HepG2 (cell line): Measurements from ENCODE around the gene PPP2R2B. TPM values are rescaled to one million over a fixed set of nuclear protein-coding genes. Genes with fewer than 3 reads are reported as not detected.

ENCODE experiments used
- ATAC-seq: fragments of 200-7000 bp; cut with Tn5 transposase; 3 replicates; pipeline ENCODE4 v1.9.1; 2020; ENCODE audit warnings: mild to moderate bottlenecking, moderate library complexity
- BruUV-seq: library from RNA; stranded (reverse); fragments of 400-500 nt; replicated peaks from 2 replicates; lab custom pipeline; 2021; lab: Mats Ljungman, UMichigan
- CTCF ChIA-PET: fragments of 300-600 bp; formaldehyde crosslinking; extraction: SDS; loops from one replicate; lab custom pipeline; 2021; ENCODE audit warnings: low total read pairs, inconsistent platforms, low intra/inter-chr PET ratio; lab: Yijun Ruan, JAX
- POLR2A ChIA-PET: fragments of 350-600 bp; sonication (Branson Sonifier 250); formaldehyde crosslinking; loops from one replicate; lab custom pipeline; 2020; ENCODE audit warnings: antibody characterized with exemption, inconsistent platforms; lab: Yijun Ruan, JAX
- DNase-seq: peaks from one replicate; pipeline ENCODE4 v3.0.0-alpha.2; 2015; ENCODE audit warnings: low spot score
- FAIRE-seq: peaks from 3 replicates; lab custom pipeline; 2011; peaks lifted over from hg19 to GRCh38; lab: Jason Lieb, UNC
- H2AFZ ChIP-seq: one replicate; pipeline ENCODE4 v1.6.1; 2011; ENCODE audit warnings: low read length, inconsistent platforms
- H3K27ac ChIP-seq: fragments of 300-600 bp; 3 replicates; pipeline ENCODE4 v1.8.0; 2011; ENCODE audit warnings: mixed run types, mild to moderate bottlenecking, mixed read lengths, low read length, inconsistent platforms; ENCODE audit not compliant: insufficient read depth; ENCODE audit errors: extremely low read length
- H3K27me3 ChIP-seq, 2 experiments: fragments of 200-600 bp in 1 of 2; 2 replicates in 1 of 2; 3 replicates in 1 of 2; pipeline versions ENCODE4 v1.6.0 to v1.8.0; 2011; ENCODE audit warnings: low read length in 2 of 2, mild to moderate bottlenecking in 2 of 2, moderate library complexity in 2 of 2, inconsistent platforms in 1 of 2; ENCODE audit not compliant: insufficient read depth in 2 of 2, control insufficient read depth in 1 of 2
- H3K36me3 ChIP-seq, 2 experiments: fragments of 200-600 bp in 1 of 2; replicated peaks in 1 of 2; 2 replicates in 1 of 2; 3 replicates in 1 of 2; pipeline versions ENCODE4 v1.5.1 to v1.8.0; 2011; ENCODE audit warnings: low read length in 2 of 2, inconsistent platforms in 1 of 2; ENCODE audit not compliant: insufficient read depth in 2 of 2, control insufficient read depth in 1 of 2
- H3K4me1 ChIP-seq: 2 replicates; pipeline ENCODE4 v1.5.1; 2012; ENCODE audit warnings: low read length, inconsistent platforms; ENCODE audit not compliant: insufficient read depth
- H3K4me2 ChIP-seq: 2 replicates; pipeline ENCODE4 v1.6.0; 2011; ENCODE audit warnings: low read depth, low read length, inconsistent platforms
- H3K4me3 ChIP-seq, 3 experiments: fragments of 200-600 bp in 1 of 3; sonication (generic), shearing (Covaris generic) in 1 of 3; replicated peaks in 1 of 3; 2 replicates each; pipeline ENCODE4 v1.5.1; 2011 to 2016; ENCODE audit warnings: low read length in 3 of 3, inconsistent platforms in 2 of 3, low read depth in 2 of 3, mild to moderate bottlenecking in 2 of 3, control low read depth in 1 of 3, mixed read lengths in 1 of 3; ENCODE audit not compliant: insufficient read depth in 1 of 3
- H3K79me2 ChIP-seq: one replicate; pipeline ENCODE4 v1.6.1; 2011; ENCODE audit warnings: low read length, inconsistent platforms; ENCODE audit not compliant: insufficient read depth
- H3K9ac ChIP-seq: 2 replicates; pipeline ENCODE4 v1.6.0; 2011; ENCODE audit warnings: mild to moderate bottlenecking, low read depth, low read length, inconsistent platforms; ENCODE audit not compliant: insufficient read depth
- H3K9me3 ChIP-seq: 2 replicates; pipeline ENCODE4 v1.5.1; 2012; ENCODE audit warnings: mild to moderate bottlenecking, low read length
- H4K20me1 ChIP-seq: 2 replicates; pipeline ENCODE4 v1.6.0; 2011; ENCODE audit warnings: inconsistent platforms, mild to moderate bottlenecking, low read length, moderate library complexity; ENCODE audit not compliant: insufficient read depth
- ATF7-NPFF ChIP-seq: sonication (generic); formaldehyde crosslinking; IDR thresholded peaks from 2 replicates; pipeline ENCODE4 v1.8.1; 2023; ENCODE audit warnings: mild to moderate bottlenecking, low read depth, missing genetic modification reagents, moderate library complexity
- CBX5 ChIP-seq: sonication (generic); formaldehyde crosslinking; IDR thresholded peaks from 2 replicates; pipeline ENCODE4 v1.4.0; 2020; ENCODE audit warnings: missing genetic modification reagents, borderline replicate concordance
- CHD2 ChIP-seq: IDR thresholded peaks from 2 replicates; pipeline ENCODE4 v1.6.1; 2011; ENCODE audit warnings: low read depth, low read length, improper control_type of control experiment
- FOXA3 ChIP-seq: IDR thresholded peaks from 2 replicates; pipeline ENCODE4 v1.6.1; 2016; ENCODE audit warnings: missing genetic modification reagents, missing compliant biosample characterization
- GLI4 ChIP-seq: sonication (generic); formaldehyde crosslinking; IDR thresholded peaks from 2 replicates; pipeline ENCODE4 v1.5.1; 2020; ENCODE audit warnings: missing genetic modification reagents, mild to moderate bottlenecking, moderate library complexity, borderline replicate concordance
- GZF1 ChIP-seq: sonication (generic); formaldehyde crosslinking; IDR thresholded peaks from 2 replicates; pipeline ENCODE4 v1.5.1; 2020; ENCODE audit warnings: mild to moderate bottlenecking, missing genetic modification reagents
- LRRFIP1 ChIP-seq: sonication (generic); formaldehyde crosslinking; conservative IDR thresholded peaks from 2 replicates; pipeline ENCODE4 v1.4.0; 2020; ENCODE audit warnings: missing genetic modification reagents
- MZF1 ChIP-seq: sonication (generic); formaldehyde crosslinking; IDR thresholded peaks from 2 replicates; pipeline ENCODE4 v1.8.1; 2023; ENCODE audit warnings: mild to moderate bottlenecking, missing genetic modification reagents, borderline replicate concordance
- NFE2L1 ChIP-seq: sonication (generic); formaldehyde crosslinking; IDR thresholded peaks from 2 replicates; pipeline ENCODE4 v1.4.0; 2020; ENCODE audit warnings: missing genetic modification reagents, mild to moderate bottlenecking, borderline replicate concordance
- NKX3-1 ChIP-seq: sonication (generic); formaldehyde crosslinking; IDR thresholded peaks from 2 replicates; pipeline ENCODE4 v1.5.0; 2020; ENCODE audit warnings: missing genetic modification reagents
- RCOR2 ChIP-seq: IDR thresholded peaks from 2 replicates; pipeline ENCODE4 v1.6.1; 2016; ENCODE audit warnings: missing biosample characterization, missing genetic modification reagents
- TEAD3 ChIP-seq: optimal IDR thresholded peaks from 2 replicates; pipeline ENCODE3; 2016; ENCODE audit warnings: borderline replicate concordance
- THRA ChIP-seq: sonication (generic); formaldehyde crosslinking; IDR thresholded peaks from 2 replicates; pipeline ENCODE4 v1.4.0; 2020; ENCODE audit warnings: missing genetic modification reagents, borderline replicate concordance
- ZBTB7A ChIP-seq: sonication (generic); formaldehyde crosslinking; IDR thresholded peaks from 2 replicates; pipeline ENCODE4 v1.8.0; 2022; ENCODE audit warnings: mild to moderate bottlenecking, missing genetic modification reagents
- ZEB1 ChIP-seq: IDR thresholded peaks from 2 replicates; pipeline ENCODE4 v1.6.1; 2012; ENCODE audit warnings: mild to moderate bottlenecking, low read depth, inconsistent platforms; ENCODE audit not compliant: insufficient replicate concordance
- ZNF225 ChIP-seq: sonication (generic); formaldehyde crosslinking; IDR thresholded peaks from 2 replicates; pipeline ENCODE4 v1.4.0; 2020; ENCODE audit warnings: mild to moderate bottlenecking, missing genetic modification reagents
- ZNF232 ChIP-seq: sonication (generic); formaldehyde crosslinking; IDR thresholded peaks from 2 replicates; pipeline ENCODE4 v1.4.0; 2020; ENCODE audit warnings: missing genetic modification reagents, borderline replicate concordance
- ZNF652 ChIP-seq: IDR thresholded peaks from 2 replicates; pipeline ENCODE4 v1.6.1; 2016; ENCODE audit warnings: low read depth, borderline replicate concordance
- ZNF768 ChIP-seq: sonication (generic); formaldehyde crosslinking; IDR thresholded peaks from 2 replicates; pipeline ENCODE4 v1.4.0; 2020; ENCODE audit warnings: missing genetic modification reagents
- WGBS: methylation state at CpG from one replicate; pipeline ENCODE4 v1.1.6; 2017; ENCODE audit warnings: low lambda C conversion rate; 5-methylcytosine and 5-hydroxymethylcytosine counted together
- in situ Hi-C: cut with HindIII; loops from 2 replicates; pipeline ENCODE4 v1.10.0; 2017; ENCODE audit warnings: low pct_unique_long_range_greater_than_20kb; ENCODE audit not compliant: extremely low pct_ligation_motif_present
- intact Hi-C: fragments of 100-400 bp; cut with micrococcal nuclease; formaldehyde crosslinking; loops from one replicate; pipeline ENCODE4 v1.10.0; 2022; ENCODE audit not compliant: unreplicated experiment
- polyA plus RNA-seq, 8 experiments: library from polyadenylated mRNA; depleted of rRNA in 3 of 8; stranded (reverse) in 7 of 8; unstranded in 1 of 8; fragments of >200 nt; fragmentation: Illumina TruSeq in 4 of 8; extraction: Trizol in 4 of 8; gene quantifications; 2 replicates each; pipeline versions ENCODE4 v1.2.1 to v1.2.3, GENCODE V29; 2011 to 2016; ENCODE audit warnings: low read depth in 4 of 8, missing spikeins in 1 of 8, mixed read lengths in 1 of 8; ENCODE audit not compliant: insufficient read depth in 1 of 8
- total RNA-seq, 5 experiments: library from RNA; depleted of rRNA; stranded (reverse); fragments of >200 nt; fragmentation: Illumina TruSeq; extraction: Trizol; gene quantifications; 2 replicates each; pipeline ENCODE4 v1.2.3, GENCODE V29; 2016; ENCODE audit warnings: low read depth in 1 of 5

The PPP2R2B gene
- total and polyA plus RNA-seq, 2 of the 13 experiments (the other 11 are each of a cell fraction or from before 2014, with no cell fraction given), result not detected

- Histone ChIP-seq H4K20me1 (no peaks in the 10 kb centered on the region), H3K9ac (no peak overlapping the region), H2AFZ (no peak overlapping the region), H3K27me3 (no peaks in the 10 kb centered on the region), H3K4me2 (no peak overlapping the region), H3K9me3 (no peaks in the 10 kb centered on the region), H3K79me2 (no peaks in the 10 kb centered on the region), H3K4me1 (no peaks in the 10 kb centered on the region), H3K4me3 (no peak overlapping the region), H3K27ac (no peak overlapping the region), H3K36me3 (no peaks in the 10 kb centered on the region)
- WGBS, result 35% methylated on average over 2 of the region's 2 CpGs
- ATAC-seq (no peak), DNase-seq (no peak), FAIRE-seq (no peak)
- intact Hi-C loops, result no loop called here
- ChIA-PET CTCF (no interaction called here), POLR2A (no interaction called here)
- TF ChIP-seq RCOR2 (CRISPR knock-in tag) (no peak), ATF7-NPFF (CRISPR knock-in tag) (no peak), ZNF768 (CRISPR knock-in tag) (no peak), CHD2 (no peak), NKX3-1 (no peak), GLI4 (CRISPR knock-in tag) (no peak), FOXA3 (CRISPR knock-in tag) (no peak), ZBTB7A (CRISPR knock-in tag) (no peak), ZNF652 (CRISPR knock-in tag) (no peak), GZF1 (no peak), ZEB1 (no peak)
- BruUV-seq, result no TSS peak
- in situ Hi-C loops, result no loop called here
Observed at GRCh38 chr5:146788898-146789297, 89.7 kb downstream of the PPP2R2B start.

GRCh38 chr5:146785065-146785464 lies 93.5 kb downstream of the PPP2R2B start:
- no peak overlapping the region for H3K4me3 ChIP-seq
- no peaks in the 10 kb centered on the region for H3K9me3 ChIP-seq
- ATAC-seq, result no peak
- no peaks in the 10 kb centered on the region for H3K27me3 ChIP-seq
- intact Hi-C loops (no loop called here), in situ Hi-C loops (no loop called here)
- ChIA-PET POLR2A (no interaction called here), CTCF (no interaction called here)
- BruUV-seq, result no TSS peak
- H2AFZ ChIP-seq, result no peak overlapping the region
- H3K27ac ChIP-seq, result no peak overlapping the region
- no peaks in the 10 kb centered on the region for H3K4me1 ChIP-seq
- no peaks in the 10 kb centered on the region for H4K20me1 ChIP-seq
- FAIRE-seq, result no peak
- no peak overlapping the region for H3K9ac ChIP-seq
- 2% methylated on average over 3 of the region's 3 CpGs for WGBS
- H3K79me2 ChIP-seq, result no peaks in the 10 kb centered on the region
- H3K4me2 ChIP-seq, result no peak overlapping the region
- no peaks in the 10 kb centered on the region for H3K36me3 ChIP-seq
- DNase-seq, result no peak
- TF ChIP-seq LRRFIP1 (CRISPR knock-in tag), result no peak
- no peak for TF ChIP-seq TEAD3 (CRISPR knock-in tag)
- no peak for TF ChIP-seq ZNF225
- TF ChIP-seq THRA, result no peak
- TF ChIP-seq NFE2L1 (CRISPR knock-in tag), result no peak
- no peak for TF ChIP-seq ZNF232
- TF ChIP-seq MZF1, result no peak
- no peak for TF ChIP-seq CBX5 (CRISPR knock-in tag)
